Neural cell (in vitro differentiated cells): ENCODE data around the gene RERE.

Experiments used
- EP300 ChIP-seq: fragments of 450-650 bp; conservative IDR thresholded peaks from 2 replicates; pipeline ENCODE4 v1.6.1; 2014; ENCODE audit warnings: antibody characterized with exemption, mild to moderate bottlenecking, moderate library complexity; ENCODE audit not compliant: poor library complexity, severe bottlenecking
- EZH2 ChIP-seq: fragments of 200-600, 300-800 bp; shearing (Covaris generic), sonication (generic); IDR thresholded peaks from 2 replicates; pipeline ENCODE4 v1.6.1; 2014; ENCODE audit warnings: antibody characterized with exemption, low read length, borderline replicate concordance, mild to moderate bottlenecking; ENCODE audit not compliant: insufficient read depth, poor library complexity, severe bottlenecking
- MXI1 ChIP-seq: fragments of 450-650 bp; conservative IDR thresholded peaks from 2 replicates; pipeline ENCODE4 v1.6.1; 2014; ENCODE audit warnings: antibody characterized with exemption, mild to moderate bottlenecking; ENCODE audit not compliant: poor library complexity, severe bottlenecking
- POLR2AphosphoS5 ChIP-seq: IDR thresholded peaks from 2 replicates; pipeline ENCODE4 v1.6.1; 2012
- RAD21 ChIP-seq: fragments of 450-650 bp; conservative IDR thresholded peaks from 2 replicates; pipeline ENCODE4 v1.6.1; 2014; ENCODE audit warnings: antibody characterized with exemption, mild to moderate bottlenecking, moderate library complexity
- SMC3 ChIP-seq: fragments of 450-650 bp; conservative IDR thresholded peaks from 2 replicates; pipeline ENCODE4 v1.6.1; 2014; ENCODE audit warnings: antibody characterized with exemption, mild to moderate bottlenecking, moderate library complexity; ENCODE audit not compliant: poor library complexity
- TAF1 ChIP-seq: IDR thresholded peaks from 2 replicates; pipeline ENCODE4 v1.6.1; 2012; ENCODE audit warnings: low read depth
- TF ChIP-seq, protein P1 (sequence below): fragments of 450-650 bp; IDR thresholded peaks from 2 replicates; pipeline ENCODE4 v1.5.1; 2014; ENCODE audit warnings: antibody characterized with exemption, mild to moderate bottlenecking, moderate library complexity; ENCODE audit not compliant: poor library complexity, severe bottlenecking
- TF ChIP-seq, protein P2 (sequence below): IDR thresholded peaks from 2 replicates; pipeline ENCODE4 v1.6.1; 2012; ENCODE audit warnings: borderline replicate concordance

DNA sequence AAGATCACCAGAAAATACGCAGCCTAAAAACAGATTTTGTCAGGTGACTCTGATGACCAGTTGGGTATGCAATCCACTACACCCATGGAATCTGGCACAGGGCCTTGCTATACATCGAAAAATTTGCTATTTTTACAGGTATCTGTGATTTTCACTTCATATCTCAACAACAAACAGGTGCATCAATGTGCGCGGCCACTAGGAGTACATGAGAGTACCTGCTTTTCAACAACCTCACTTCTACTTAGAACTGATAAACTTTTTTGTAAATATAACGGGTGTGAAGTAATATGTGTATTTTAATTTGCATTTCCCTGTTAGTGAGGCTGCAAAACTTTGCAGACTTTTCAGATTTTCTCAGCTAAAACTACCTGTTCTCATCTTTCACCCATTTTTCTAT lies 418.8 kb downstream of the RERE start:
- TF ChIP-seq TAF1 (no peak), EP300 (no peak), POLR2AphosphoS5 (no peak), MXI1 (no peak), EZH2 (no peak), RAD21 (no peak), SMC3 (no peak)
- TF ChIP-seq, protein P1, sequence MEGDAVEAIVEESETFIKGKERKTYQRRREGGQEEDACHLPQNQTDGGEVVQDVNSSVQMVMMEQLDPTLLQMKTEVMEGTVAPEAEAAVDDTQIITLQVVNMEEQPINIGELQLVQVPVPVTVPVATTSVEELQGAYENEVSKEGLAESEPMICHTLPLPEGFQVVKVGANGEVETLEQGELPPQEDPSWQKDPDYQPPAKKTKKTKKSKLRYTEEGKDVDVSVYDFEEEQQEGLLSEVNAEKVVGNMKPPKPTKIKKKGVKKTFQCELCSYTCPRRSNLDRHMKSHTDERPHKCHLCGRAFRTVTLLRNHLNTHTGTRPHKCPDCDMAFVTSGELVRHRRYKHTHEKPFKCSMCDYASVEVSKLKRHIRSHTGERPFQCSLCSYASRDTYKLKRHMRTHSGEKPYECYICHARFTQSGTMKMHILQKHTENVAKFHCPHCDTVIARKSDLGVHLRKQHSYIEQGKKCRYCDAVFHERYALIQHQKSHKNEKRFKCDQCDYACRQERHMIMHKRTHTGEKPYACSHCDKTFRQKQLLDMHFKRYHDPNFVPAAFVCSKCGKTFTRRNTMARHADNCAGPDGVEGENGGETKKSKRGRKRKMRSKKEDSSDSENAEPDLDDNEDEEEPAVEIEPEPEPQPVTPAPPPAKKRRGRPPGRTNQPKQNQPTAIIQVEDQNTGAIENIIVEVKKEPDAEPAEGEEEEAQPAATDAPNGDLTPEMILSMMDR, result no peak
- TF ChIP-seq, protein P2, sequence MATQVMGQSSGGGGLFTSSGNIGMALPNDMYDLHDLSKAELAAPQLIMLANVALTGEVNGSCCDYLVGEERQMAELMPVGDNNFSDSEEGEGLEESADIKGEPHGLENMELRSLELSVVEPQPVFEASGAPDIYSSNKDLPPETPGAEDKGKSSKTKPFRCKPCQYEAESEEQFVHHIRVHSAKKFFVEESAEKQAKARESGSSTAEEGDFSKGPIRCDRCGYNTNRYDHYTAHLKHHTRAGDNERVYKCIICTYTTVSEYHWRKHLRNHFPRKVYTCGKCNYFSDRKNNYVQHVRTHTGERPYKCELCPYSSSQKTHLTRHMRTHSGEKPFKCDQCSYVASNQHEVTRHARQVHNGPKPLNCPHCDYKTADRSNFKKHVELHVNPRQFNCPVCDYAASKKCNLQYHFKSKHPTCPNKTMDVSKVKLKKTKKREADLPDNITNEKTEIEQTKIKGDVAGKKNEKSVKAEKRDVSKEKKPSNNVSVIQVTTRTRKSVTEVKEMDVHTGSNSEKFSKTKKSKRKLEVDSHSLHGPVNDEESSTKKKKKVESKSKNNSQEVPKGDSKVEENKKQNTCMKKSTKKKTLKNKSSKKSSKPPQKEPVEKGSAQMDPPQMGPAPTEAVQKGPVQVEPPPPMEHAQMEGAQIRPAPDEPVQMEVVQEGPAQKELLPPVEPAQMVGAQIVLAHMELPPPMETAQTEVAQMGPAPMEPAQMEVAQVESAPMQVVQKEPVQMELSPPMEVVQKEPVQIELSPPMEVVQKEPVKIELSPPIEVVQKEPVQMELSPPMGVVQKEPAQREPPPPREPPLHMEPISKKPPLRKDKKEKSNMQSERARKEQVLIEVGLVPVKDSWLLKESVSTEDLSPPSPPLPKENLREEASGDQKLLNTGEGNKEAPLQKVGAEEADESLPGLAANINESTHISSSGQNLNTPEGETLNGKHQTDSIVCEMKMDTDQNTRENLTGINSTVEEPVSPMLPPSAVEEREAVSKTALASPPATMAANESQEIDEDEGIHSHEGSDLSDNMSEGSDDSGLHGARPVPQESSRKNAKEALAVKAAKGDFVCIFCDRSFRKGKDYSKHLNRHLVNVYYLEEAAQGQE, result no peak
